ENCODE results near the gene RUBCN. TPM values are rescaled to one million over a fixed set of nuclear protein-coding genes. Genes with fewer than 3 reads are reported as not detected.

Gene RUBCN
- total and polyA plus RNA-seq, 12 donors, result 9.7 to 51.4 (median 33.6) TPM

DNA sequence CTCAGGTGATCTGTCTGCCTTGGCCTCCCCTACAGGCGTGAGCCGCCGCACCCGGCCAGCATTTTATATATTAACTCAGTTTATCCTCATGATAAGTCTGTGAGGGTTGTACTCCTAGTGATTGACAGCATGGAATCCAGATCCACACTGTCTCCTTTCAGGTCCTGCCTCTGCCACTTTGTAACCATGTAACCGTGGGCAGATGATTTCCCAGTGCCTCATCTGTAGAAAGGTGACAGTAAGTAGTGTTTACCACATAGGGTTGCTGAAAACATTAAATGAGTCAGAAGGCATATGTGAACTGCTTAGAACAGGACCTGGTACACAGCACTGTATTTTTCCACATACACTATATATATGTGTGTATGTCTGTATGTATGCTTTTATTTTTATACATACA is 15.4 kb upstream of the RUBCN start:
- H3K4me3 ChIP-seq, result peak overlapping the region in 8 of 10 donors; percentile 79 to 94 (median 88)
- 81 to 84% methylated on average over 5 of the region's 5 CpGs for WGBS, 2 donors
- H3K9me3 ChIP-seq, result no peaks in the 10 kb centered on the region
- H3K4me1 ChIP-seq, result peaks cover 5 to 73% (median 48%) of the 10 kb centered on the region in 9 donors
- DNase-seq, result no peak
- intact Hi-C loops (cut with DNase I), result loop anchor here in 5 of 10 donors (5.0 kb wide), 2 partner anchors 40 kb away; partner anchors contain the start of gene LRCH3 (in 5 of the 5)
- peaks cover 0 to 8% (median 5%) of the 10 kb centered on the region in 9 donors for H3K36me3 ChIP-seq
- TF ChIP-seq, protein P1, sequence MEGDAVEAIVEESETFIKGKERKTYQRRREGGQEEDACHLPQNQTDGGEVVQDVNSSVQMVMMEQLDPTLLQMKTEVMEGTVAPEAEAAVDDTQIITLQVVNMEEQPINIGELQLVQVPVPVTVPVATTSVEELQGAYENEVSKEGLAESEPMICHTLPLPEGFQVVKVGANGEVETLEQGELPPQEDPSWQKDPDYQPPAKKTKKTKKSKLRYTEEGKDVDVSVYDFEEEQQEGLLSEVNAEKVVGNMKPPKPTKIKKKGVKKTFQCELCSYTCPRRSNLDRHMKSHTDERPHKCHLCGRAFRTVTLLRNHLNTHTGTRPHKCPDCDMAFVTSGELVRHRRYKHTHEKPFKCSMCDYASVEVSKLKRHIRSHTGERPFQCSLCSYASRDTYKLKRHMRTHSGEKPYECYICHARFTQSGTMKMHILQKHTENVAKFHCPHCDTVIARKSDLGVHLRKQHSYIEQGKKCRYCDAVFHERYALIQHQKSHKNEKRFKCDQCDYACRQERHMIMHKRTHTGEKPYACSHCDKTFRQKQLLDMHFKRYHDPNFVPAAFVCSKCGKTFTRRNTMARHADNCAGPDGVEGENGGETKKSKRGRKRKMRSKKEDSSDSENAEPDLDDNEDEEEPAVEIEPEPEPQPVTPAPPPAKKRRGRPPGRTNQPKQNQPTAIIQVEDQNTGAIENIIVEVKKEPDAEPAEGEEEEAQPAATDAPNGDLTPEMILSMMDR (IDR thresholded peaks at IDR 0.05), result no peak
- H3K27me3 ChIP-seq, result no peaks in the 10 kb centered on the region
- H3K27ac ChIP-seq, result peak overlapping the region in 9 of 10 donors; percentile 85 to 98 (median 97)
- no peak for ATAC-seq

GRCh38 chr3:197750858-197751737 is 14.4 kb upstream of the RUBCN start:
- Histone ChIP-seq H3K27ac (peak overlapping the region; percentile 85 to 98 (median 98)), H3K4me3 (peak overlapping the region; percentile 79 to 94 (median 85)), H3K9me3 (no peaks in the 10 kb centered on the region), H3K4me1 (peaks cover 5 to 73% (median 43%) of the 10 kb centered on the region in 9 donors), H3K27me3 (no peaks in the 10 kb centered on the region), H3K36me3 (no peaks in the 10 kb centered on the region)
- intact Hi-C loops (cut with DNase I), result loop anchor here in 5 of 10 donors (5.0 kb wide), 2 partner anchors 39 to 41 kb away; partner anchors contain the start of gene LRCH3 (in 5 of the 5)
- DNase-seq (peak; percentile 45 to 60), ATAC-seq (peak in 7 of 8 donors; percentile 5 to 40 (median 29))
- WGBS, 2 donors, result 4 to 8% methylated on average over 36 of the region's 36 CpGs
- TF ChIP-seq, protein P1 (IDR thresholded peaks at IDR 0.05), result peak in 1 of 9 donors; percentile 1

- DNase-seq (peak; percentile 69), ATAC-seq (peak; percentile 62 to 83 (median 73))
- Histone ChIP-seq H3K4me1 (peaks cover 5 to 72% (median 42%) of the 10 kb centered on the region in 9 donors), H3K27ac (peak overlapping the region; percentile 85 to 98 (median 98)), H3K36me3 (no peaks in the 10 kb centered on the region), H3K9me3 (no peaks in the 10 kb centered on the region), H3K27me3 (no peaks in the 10 kb centered on the region), H3K4me3 (peak overlapping the region; percentile 79 to 94 (median 85))
- TF ChIP-seq, protein P1 (IDR thresholded peaks at IDR 0.05), result peak in 4 of 9 donors; percentile 8 to 35 (median 31)
- intact Hi-C loops (cut with DNase I), result loop anchor here in 5 of 10 donors (5.0 kb wide), 2 partner anchors 38 to 42 kb away; partner anchors contain the start of gene LRCH3 (in 5 of the 5)
- WGBS, 2 donors, result 0% methylated on average over 41 to 43 of the region's 43 CpGs
Observed at GRCh38 chr3:197750396-197750831, 13.7 kb upstream of the RUBCN start.
